RKO (cell line): ENCODE data around the gene ECD.

Source experiments
- DNase-seq: peaks from one replicate; pipeline ENCODE4 v3.0.0-alpha.2; 2016; ENCODE audit warnings: low spot score

Gene ECD

DNA sequence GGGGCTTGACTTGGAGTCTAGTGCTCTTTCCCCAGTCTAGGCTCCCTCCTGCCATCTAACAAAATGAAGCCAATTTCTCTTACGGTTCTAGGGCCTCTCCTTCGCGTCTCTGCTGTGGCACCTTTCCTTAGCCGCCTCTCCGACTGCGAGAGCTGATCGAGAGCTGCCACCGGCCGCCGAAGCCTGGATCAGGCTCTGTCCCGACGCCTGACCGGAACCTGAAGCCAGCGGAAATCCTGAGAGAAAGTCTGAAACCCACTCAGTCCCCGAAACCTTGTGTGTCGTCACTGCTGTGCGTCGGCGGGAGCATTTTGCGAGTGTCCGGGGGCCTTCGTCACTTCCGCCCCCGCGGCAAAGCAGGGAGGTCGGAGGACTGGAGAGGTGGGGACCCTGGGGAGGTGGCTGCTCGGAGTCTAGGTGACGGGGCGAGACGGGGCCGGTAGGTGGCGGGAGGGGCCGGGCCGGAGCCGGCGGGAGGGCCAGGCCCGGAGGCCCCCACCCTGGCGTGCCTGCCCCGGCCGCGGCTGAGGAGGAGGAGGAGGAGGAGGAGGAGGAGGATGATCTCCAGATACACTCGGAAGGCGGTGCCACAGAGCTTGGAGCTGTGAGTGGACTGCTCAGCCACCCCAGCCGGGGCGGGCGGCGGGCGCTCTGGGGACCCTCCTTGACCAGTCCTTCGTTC is at the start of gene ECD, which contains the start of gene FAM149B1:
TSS of gene ECD (minus strand) at position 226 of the 682 bp plus-strand sequence. CDS start 4,071 bp downstream, outside the sequence.
TSS of gene FAM149B1 (plus strand) at position 337 of the 682 bp plus-strand sequence. CDS start at position 558, 221 bp downstream.
- DNase-seq = peak; percentile 94

DNA sequence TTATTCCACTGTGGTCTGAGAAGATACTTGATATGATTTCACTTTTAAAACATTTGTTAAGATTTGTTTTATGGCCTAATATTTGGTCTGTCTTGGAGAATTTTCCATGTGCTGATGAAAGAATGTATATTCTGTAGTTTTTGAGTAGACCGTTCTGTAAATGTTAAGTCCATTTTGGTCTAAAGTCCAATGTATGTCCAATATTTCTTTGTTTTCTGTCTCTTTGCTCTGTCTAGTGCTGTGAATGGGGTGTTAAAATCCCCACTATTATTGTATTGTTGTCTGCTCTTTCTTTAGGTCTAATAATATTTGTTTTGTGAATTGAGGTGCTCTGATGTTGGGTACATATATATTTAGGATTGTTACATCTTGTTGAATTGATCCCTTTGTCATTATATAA is 47.9 kb upstream of the ECD start:
- DNase-seq = no peak

DNA sequence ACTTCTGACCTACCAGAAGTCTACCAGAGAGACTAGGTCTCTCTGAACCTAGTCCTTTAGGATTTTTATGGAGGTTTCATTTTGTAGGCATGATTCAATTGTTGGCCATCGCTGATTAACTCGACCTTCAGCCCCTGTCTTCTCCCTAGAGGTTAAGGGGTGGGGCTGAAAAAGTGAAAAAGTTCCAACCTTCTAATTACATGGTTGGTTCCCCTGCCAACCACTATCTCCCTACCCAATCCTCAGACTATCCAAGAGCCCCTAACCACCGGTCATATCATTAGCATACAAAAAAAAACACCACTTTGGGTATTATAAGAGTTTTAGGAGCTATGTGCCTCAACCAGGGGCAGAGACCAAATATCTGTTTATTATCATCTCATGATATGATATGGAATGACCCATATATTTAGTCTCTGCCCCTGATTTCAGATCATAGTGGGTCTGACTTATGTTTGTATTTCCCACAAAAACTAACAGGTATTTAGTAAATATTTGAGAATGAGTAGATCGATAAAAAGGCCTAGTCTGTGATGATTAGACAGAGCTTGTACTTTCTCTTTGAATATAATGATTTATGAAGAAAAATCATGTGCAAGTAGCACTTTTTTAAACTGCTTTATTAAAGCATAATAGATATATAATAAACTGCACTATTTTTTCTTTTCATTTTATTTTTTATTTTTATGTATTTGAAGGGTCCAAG is 43.5 kb upstream of the ECD start:
- no peak for DNase-seq

DNA sequence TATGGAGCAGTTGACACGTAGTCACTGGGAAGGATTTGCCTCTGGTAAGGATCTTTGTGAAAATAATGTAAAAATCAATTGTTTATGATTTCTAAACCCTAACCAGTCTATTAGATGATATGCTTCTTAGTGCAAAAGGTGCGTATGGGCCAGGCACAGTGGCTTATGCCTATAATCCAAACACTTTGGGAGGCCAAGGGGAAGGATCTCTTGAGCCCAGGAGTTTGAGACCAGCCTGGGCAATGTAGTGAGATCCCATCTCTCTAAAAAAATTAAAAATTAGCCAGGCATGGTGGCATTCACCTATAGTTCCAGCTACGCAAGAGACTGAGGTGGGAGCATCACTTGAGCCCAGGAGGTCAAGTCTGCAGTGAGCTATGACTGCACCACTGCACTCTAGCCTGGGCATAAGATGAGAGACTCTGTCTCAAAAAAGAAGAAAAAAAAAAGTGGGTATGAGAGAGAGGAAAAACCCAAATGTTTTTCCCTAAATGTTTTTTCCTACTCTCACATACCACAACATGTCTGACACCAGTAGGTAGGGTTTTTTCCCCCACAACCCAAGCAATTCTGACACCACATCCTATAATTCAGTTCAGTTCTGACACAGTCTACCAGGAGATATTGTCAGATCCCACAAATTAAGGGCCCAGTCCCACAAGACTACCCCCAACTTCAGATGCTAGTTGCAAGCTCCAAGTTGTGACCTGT is 42.7 kb upstream of the ECD start:
- DNase-seq = no peak

DNA sequence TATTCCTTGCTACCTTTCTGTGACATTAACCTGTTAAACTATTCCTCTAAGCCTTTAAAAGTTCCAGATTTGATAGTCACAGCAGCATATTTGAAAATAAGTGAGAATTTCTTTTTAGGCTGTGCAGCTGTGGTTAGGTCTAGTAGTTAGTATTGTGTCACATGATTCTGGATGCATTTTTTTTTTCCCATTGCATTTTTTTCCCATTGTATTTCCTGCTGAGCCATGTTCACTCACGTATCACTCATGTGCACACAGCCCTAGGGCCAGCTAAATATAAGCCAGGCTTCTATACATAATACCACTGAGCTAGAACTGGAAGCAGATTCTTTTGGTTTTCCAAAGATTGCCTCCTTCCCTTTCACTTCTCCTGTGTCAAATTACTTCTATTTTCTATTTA is 41.9 kb upstream of the ECD start:
- DNase-seq = peak; percentile 54

DNA sequence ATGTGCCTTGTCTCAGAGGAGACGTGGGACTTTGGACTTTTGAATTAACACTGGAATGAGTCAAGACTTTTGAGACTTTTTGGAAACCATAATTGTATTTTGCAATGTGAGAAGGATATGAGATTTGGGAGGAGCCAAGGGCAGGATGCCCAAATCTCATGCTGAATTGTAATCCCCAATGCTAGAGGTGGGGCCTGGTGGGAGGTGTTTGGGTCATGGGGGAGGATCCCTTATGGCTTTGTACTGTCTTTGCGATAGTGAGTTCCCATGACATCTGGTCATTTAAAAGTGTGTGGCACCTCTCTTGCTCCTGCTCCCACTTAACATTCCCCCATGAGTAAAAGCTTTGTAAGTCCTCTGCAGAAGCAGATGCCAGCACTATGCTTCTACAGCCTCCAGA is 40.1 kb upstream of the ECD start:
- no peak for DNase-seq

DNA sequence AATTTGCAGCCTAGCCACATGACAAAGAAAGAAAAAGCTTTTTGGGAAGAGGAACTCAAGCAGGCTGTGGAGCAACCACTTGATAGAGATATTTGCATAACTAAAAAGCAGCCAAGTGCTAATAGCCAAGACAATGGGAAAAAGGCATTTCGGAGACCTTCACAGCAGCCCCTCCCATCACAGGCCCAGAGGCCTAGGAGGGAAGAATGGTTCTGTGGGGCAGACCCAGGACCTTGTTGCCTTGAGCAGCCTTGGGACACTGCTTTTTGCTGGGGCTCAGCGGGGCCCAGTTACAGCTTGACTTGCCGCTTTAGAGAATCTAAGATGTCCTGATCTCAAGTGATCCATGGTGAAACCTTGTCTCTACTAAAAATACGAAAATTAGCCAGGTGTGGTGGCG is 38.6 kb upstream of the ECD start:
- no peak for DNase-seq

DNA sequence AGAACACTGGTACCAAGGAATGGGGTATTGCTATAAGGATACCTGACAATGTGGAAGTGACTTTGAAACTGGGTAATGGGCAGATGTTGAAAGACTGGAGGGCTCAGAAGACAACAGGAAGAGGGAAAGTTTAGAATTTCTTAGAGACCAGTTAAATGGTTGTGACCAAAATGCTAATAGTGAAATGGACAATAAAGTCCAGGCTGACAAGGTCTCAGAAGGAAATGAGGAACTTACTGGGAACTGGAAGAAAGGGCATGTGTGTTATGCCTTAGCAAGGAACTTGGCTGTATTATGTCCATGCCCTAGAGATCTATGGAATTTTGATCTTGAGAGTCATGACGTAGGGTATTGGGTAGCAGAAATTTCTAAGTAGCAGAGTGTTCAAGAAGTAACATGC is 38.1 kb upstream of the ECD start:
- DNase-seq = no peak

DNA sequence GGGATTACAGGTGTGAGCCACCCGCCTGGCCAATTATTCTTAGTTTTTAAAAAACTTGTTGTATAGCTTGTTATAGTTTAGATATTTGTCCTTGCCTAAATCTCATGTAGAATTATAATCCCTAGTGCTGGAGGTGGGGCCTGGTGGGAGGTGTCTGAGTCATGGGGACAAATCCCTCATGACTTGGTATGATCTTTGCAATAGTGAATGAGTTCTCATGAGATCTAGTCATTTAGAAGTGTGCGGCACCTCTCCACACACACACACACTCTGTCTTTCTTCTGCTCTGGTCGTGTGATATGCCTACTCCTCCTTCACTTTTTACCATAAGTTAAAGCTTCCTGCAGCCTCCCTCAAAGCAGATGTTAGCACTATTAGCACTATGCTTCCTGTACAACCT is 37.3 kb upstream of the ECD start:
- DNase-seq = no peak

DNA sequence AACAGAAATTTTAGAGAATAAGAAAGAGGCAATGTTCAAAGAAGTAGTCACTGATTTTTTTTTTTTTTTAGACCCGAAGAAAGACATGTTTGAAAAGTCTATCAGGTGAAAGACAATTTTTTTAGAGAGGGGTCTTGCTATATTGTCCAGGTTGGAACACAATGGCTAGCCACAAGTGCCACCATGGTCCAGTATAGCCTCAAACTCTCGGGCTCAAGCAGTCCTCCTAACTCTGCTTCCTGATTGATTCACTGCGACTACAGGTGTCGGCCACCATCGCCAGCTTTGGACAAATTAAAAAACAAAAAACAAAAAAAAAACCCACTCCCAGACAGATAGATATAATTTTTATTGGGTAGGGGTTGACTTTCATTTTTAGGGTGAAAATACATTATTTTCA is 22.4 kb upstream of the ECD start:
- DNase-seq = no peak

DNA sequence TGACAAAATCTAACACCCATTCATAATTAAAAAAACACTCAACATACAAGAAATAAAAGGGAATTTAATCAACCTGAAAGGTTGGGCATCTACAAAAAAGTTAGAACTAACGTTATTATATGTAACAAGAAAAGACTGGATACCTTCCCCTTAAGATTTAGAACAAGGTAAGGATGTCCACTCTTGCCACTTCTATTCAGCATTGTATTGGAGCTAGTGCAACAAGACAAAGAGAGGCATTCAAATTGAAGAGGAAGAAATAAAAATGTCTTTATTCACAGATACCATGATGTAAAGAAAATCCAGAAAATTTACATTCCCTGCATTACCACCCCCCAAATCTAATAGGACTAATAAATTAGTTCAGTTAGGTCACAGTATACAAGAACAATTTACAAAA is 18.5 kb upstream of the ECD start:
- no peak for DNase-seq

DNA sequence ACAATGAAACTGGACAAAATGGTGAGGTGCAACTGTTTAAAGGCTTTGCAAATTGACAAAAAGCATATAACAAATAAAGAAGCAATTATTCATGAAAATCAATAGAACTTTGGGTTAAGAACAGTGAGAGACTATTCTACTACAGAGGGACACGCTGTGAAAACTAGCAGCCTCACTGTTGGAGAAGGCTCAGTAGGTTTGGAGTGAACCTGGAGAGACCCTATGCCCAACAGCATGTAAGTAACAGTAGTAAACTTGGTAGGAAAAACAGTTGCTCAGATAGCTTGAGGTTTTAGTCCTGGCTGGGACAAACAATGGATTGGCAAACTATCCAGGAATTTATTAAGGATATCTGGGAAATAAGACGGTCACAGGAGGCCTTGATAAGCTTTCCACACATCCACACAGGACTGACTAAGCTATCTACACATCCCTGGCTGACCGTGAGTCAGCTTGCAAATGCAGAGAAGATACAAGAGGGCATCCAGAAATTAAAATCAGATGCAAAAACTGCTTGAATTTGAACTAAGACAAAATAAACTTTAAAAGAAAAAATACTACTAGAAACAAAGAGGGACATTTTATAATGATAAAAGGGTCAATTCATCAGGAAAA is 16.0 kb upstream of the ECD start:
- no peak for DNase-seq

DNA sequence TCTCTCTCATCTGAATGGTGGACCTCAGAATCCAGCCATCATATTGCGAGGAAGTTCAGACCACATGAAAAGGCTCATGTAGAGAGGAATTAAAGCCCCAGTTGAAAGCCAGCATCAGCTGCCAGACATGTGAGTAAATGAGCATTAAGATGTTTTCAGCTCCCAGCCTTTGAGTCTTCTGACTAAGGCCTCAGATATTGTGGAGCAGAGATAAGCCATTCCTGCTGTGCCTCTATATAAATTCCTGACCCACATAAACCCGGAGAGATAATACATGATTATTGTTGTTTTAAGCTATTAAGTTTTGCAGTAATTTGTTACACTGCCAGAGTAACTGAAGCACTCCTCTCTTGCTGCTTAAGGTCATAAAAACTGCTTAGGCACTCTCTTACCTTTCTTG is 14.8 kb upstream of the ECD start:
- no peak for DNase-seq

DNA sequence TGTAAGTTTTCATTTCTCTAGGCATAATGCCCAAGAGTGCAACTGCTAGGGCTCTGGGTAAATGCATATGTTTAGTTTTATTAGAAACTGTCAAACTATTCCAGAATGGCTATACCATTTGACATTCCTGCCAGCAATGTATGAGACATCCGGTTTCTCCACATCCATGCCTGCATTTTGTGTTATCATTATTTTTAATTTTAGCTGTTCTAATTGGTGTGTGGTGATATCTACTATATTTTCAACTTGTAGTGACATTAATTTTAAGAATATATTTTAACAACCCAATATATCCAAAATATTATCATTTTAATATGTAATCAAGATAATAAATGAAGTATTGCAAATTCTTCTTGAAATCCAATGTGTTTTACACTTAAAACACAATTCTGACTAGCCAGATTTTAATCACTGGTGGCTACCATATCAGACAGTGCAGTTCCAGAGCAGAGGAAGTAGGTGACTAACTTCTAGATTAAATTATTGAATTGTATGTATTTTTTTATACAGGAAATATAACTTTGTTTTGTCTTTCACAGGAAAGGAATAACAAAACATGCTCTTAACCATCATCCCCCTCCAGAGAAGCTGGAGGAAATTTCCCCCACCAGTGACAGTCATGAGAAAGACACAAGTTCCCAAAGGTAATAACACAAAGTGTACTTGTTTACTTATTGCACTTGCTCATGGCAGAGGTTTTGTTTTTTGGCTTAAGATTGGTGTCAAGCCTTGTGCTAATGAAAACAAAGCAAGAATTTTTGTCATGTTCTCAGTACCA is 6.5 kb upstream of the ECD start:
- no peak for DNase-seq

DNA sequence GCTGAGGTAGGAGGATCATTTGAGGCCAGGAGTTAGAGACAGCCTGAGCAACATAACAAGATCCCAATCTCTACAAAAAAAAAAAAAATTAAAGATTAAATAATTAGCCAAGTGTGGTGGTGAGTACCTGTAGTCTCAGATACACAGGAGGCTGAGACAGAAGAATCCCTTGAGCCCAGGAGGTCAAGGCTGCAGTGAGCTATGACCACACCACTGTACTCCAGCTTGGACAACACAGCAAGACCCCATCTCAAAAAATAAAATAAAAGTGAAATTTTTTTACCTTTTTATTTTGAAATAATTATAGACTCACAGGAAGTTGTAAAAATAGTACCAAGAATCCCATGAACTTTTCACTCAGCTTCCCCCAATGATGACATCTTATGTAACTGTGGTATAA is 5.1 kb upstream of the ECD start:
- DNase-seq = no peak

DNA sequence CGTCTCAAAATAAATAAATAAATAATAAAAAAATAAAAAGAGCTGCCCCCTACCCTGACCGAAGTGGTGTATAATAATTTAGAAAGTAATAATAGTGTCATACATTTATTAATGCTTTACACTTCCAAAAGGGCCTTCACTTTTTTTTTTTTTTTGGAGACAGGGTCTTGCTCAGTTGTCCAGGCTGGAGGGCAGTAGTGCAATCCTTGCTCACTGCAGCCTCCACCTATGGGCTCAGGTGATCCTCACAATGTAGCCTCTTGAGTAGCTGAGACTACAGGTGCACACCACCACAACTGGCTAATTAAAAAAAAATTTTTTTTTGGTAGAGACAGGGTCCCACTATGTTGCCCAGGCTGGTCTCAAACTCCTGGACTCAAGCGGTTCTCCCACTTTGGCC is 1.5 kb upstream of the ECD start:
- DNase-seq = no peak

DNA sequence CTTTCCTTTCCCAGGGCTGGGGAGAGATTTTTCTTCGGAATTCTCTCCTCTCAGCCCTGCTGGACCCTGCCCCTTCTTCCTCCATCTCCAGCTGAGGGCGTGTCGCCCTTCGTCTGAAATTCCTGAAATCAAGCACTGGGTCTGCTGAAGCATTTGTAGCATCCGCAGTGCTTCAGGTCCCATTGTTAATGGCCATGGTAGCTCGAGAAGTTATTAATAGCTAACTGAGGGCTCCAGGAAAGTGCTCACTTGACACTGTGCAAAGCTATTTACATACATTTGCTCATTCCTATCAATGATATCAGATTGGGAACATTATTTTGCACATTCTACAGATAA is 626 bp upstream of the ECD start:
- no peak for DNase-seq

DNA sequence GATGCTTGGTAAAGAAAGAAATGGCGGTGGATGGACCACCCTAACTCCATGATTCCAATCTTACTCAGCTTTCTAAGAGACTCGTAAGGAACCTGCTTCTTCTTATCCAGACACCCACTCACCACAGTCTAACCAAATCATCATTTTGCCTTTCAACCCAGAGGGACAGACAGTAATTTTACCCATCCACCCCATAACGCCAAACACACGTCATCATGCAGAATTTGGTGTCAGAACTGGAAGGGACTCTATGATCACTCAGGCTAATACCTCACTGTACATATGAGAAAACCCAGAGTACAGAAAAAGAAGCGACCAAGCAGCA is 388 bp downstream of the ECD start:
- peak; percentile 46 for DNase-seq

DNA sequence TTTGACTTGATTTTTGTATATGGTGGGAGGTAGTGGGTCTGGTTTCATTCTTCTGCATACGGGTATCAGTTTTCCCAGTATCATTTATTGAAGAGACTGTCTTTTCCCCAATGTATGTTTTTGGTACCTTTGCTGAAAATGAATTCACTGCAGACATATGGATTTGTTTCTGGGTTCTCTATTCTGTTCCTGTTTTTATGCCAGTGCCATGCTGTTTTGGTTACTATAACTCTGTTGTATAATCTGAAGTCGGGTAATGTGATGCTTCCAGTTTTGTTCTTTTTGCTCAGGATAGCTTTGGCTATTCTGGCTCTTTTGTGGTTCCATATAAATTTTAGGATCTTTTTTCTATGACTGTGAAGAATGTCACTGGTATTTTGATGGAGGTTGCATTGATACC is 836 bp downstream of the ECD start:
- no peak for DNase-seq

DNA sequence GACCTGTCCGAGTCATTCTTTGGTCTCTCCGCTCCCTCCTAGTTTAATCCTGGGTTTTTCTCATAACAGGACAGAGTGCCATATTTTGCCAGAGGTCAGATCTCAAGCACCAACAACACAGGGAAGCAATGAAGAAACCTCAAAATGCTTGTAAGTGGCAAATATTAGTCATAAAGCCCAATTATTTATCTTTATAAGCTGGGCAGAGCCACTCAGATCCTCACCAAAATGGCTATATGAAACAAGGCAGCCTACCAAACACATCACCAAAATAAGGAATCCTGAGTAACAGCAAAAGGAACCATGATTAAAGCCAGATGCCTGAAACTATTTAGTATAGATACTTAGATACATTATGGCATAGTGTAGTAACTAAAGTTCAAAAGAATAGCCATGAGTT is 4.7 kb downstream of the ECD start:
- DNase-seq = no peak

DNA sequence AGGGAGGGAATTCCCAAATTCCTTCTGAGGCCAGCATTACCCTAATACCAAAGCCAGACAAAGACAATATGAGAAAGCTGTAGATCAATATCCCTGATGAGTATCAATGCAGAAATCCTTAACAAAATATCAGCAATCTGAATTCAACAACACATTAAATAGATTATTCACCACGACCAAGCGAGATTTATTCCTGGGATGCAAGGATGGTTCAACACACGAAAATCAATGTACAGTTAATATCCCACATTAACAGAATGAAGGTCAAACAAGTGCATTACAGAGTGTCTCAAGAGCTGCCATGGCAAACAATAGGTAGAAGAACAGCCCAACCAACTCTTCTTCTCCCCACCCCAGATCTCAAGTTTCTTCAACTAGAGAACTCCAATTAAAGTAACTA is 6.1 kb downstream of the ECD start:
- DNase-seq = no peak

DNA sequence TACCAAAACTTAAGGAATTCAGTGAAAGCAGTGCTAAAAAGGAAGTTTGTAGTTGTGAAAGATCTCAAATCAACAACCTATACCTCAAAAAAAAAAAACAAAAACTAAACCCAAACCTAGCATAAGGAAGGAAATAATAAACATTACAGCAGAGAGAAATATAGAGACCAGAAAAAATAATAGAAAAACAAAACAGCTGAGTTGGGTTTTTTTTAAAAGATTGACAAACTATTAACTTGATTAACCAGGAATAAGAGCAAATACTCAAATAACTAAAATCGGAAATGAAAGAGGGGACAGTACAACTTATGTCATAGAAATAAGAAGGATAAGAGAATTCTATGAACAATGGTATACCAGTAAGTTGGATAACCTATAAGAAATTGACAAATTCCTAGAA is 6.7 kb downstream of the ECD start:
- DNase-seq = no peak
